ENCODE data around the gene RALGDS.

DNA sequence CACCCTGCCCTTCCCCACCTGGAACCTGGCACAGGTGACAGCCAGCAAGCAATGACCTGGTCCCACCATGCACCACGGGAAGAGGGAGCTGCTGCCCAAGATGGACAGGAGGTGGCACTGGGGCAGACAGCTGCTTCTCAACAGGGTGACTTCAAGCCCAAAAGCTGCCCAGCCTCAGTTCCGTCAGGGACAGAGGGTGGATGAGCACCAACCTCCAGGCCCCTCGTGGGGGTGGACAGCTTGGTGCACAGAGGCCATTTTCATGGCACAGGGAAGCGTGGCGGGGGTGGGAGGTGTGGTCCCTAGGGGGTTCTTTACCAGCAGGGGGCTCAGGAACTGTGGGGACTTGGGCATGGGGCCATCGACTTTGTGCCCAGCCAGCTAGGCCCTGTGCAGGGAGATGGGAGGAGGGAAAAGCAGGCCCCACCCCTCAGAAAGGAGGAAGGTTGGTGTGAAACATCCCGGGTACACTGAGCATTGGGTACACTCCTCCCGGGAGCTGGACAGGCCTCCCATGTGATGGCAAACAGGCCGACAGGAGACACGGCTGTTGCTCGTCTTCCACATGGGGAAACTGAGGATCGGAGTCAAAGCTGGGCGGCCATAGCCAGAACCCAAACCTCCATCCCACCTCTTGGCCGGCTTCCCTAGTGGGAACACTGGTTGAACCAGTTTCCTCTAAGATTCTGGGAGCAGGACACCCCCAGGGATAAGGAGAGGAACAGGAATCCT is 57.4 kb downstream of the RALGDS start:
- TF ChIP-seq ZNF8 (CRISPR knock-in tag; IDR thresholded peaks at IDR 0.05) (no peak), ESRRG (CRISPR knock-in tag; IDR thresholded peaks at IDR 0.05) (no peak), ARNTL (CRISPR knock-in tag; IDR thresholded peaks at IDR 0.05; ENCODE audit: borderline replicate concordance, low read depth) (no peak), RARB (CRISPR knock-in tag; IDR thresholded peaks at IDR 0.05) (no peak), OSR1 (CRISPR knock-in tag; IDR thresholded peaks at IDR 0.05) (no peak)
- TF ChIP-seq, protein P1, sequence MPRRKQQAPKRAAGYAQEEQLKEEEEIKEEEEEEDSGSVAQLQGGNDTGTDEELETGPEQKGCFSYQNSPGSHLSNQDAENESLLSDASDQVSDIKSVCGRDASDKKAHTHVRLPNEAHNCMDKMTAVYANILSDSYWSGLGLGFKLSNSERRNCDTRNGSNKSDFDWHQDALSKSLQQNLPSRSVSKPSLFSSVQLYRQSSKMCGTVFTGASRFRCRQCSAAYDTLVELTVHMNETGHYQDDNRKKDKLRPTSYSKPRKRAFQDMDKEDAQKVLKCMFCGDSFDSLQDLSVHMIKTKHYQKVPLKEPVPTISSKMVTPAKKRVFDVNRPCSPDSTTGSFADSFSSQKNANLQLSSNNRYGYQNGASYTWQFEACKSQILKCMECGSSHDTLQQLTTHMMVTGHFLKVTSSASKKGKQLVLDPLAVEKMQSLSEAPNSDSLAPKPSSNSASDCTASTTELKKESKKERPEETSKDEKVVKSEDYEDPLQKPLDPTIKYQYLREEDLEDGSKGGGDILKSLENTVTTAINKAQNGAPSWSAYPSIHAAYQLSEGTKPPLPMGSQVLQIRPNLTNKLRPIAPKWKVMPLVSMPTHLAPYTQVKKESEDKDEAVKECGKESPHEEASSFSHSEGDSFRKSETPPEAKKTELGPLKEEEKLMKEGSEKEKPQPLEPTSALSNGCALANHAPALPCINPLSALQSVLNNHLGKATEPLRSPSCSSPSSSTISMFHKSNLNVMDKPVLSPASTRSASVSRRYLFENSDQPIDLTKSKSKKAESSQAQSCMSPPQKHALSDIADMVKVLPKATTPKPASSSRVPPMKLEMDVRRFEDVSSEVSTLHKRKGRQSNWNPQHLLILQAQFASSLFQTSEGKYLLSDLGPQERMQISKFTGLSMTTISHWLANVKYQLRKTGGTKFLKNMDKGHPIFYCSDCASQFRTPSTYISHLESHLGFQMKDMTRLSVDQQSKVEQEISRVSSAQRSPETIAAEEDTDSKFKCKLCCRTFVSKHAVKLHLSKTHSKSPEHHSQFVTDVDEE (CRISPR knock-in tag; IDR thresholded peaks at IDR 0.05), result no peak
- TF ChIP-seq, protein P2, sequence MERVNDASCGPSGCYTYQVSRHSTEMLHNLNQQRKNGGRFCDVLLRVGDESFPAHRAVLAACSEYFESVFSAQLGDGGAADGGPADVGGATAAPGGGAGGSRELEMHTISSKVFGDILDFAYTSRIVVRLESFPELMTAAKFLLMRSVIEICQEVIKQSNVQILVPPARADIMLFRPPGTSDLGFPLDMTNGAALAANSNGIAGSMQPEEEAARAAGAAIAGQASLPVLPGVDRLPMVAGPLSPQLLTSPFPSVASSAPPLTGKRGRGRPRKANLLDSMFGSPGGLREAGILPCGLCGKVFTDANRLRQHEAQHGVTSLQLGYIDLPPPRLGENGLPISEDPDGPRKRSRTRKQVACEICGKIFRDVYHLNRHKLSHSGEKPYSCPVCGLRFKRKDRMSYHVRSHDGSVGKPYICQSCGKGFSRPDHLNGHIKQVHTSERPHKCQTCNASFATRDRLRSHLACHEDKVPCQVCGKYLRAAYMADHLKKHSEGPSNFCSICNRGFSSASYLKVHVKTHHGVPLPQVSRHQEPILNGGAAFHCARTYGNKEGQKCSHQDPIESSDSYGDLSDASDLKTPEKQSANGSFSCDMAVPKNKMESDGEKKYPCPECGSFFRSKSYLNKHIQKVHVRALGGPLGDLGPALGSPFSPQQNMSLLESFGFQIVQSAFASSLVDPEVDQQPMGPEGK (CRISPR knock-in tag; IDR thresholded peaks at IDR 0.05; ENCODE audit: borderline replicate concordance), result no peak
